A673 (cell line): ENCODE results near the gene ESRRA. TPM values are rescaled to one million over a fixed set of nuclear protein-coding genes. Genes with fewer than 3 reads are reported as not detected.

Experiments used
- BruUV-seq: library from RNA; stranded (reverse); fragments of 400-500 nt; replicated peaks from 2 replicates; lab custom pipeline; 2021; lab: Mats Ljungman, UMichigan
- CTCF ChIA-PET: fragments of 300-600 bp; sonication (Branson Sonifier 250); formaldehyde crosslinking; loops from one replicate; lab custom pipeline; 2022; ENCODE audit warnings: antibody characterized with exemption; lab: Charles Lee
- POLR2A ChIA-PET: fragments of 300-600 bp; sonication (Branson Sonifier 250); formaldehyde crosslinking; loops from one replicate; lab custom pipeline; 2022; ENCODE audit warnings: antibody characterized with exemption; ENCODE audit not compliant: low non-redundant PET; lab: Charles Lee
- DNase-seq: peaks from one replicate; pipeline ENCODE4 v3.0.0-alpha.2; 2015; ENCODE audit warnings: low spot score
- H3K27ac ChIP-seq: fragments of 200-600 bp; sonication (generic); 2 replicates; pipeline ENCODE4 v1.5.1; 2016; ENCODE audit warnings: mixed run types, low read depth, mild to moderate bottlenecking, mixed read lengths, antibody characterized with exemption, low read length; ENCODE audit not compliant: poor library complexity, severe bottlenecking
- H3K27me3 ChIP-seq: fragments of 200-600 bp; sonication (generic); replicated peaks from 2 replicates; pipeline ENCODE4 v1.6.1; 2017; ENCODE audit warnings: mixed run types, low read depth, mild to moderate bottlenecking, mixed read lengths, antibody characterized with exemption, low read length; ENCODE audit not compliant: insufficient read depth, poor library complexity
- H3K36me3 ChIP-seq: fragments of 200-600 bp; sonication (generic); 2 replicates; pipeline ENCODE4 v1.6.1; 2016; ENCODE audit warnings: mixed run types, mild to moderate bottlenecking, mixed read lengths, antibody characterized with exemption, low read length; ENCODE audit not compliant: insufficient read depth, poor library complexity, severe bottlenecking
- H3K4me1 ChIP-seq: fragments of 200-600 bp; sonication (generic); 2 replicates; pipeline ENCODE4 v1.6.1; 2017; ENCODE audit warnings: mixed run types, mild to moderate bottlenecking, mixed read lengths, antibody characterized with exemption, low read length; ENCODE audit not compliant: insufficient read depth, poor library complexity, severe bottlenecking
- H3K4me3 ChIP-seq: fragments of 200-600 bp; sonication (generic); 2 replicates; pipeline ENCODE4 v1.5.1; 2016; ENCODE audit warnings: low read depth, mixed run types, mild to moderate bottlenecking, mixed read lengths, low read length; ENCODE audit not compliant: poor library complexity, severe bottlenecking
- H3K9me3 ChIP-seq: fragments of 200-600 bp; sonication (generic); 2 replicates; pipeline ENCODE4 v1.6.1; 2016; ENCODE audit warnings: mixed run types, low read depth, mild to moderate bottlenecking, mixed read lengths, antibody characterized with exemption, low read length; ENCODE audit not compliant: poor library complexity, severe bottlenecking
- CTCF ChIP-seq: fragments of 300-800, 200-600 bp; sonication (generic); conservative IDR thresholded peaks from 2 replicates; pipeline ENCODE4 v1.5.1; 2017; ENCODE audit warnings: low read depth, mild to moderate bottlenecking, antibody characterized with exemption, low read length, moderate library complexity, mixed read lengths
- EZH2 ChIP-seq: fragments of 200-600 bp; sonication (generic); IDR thresholded peaks from 2 replicates; pipeline ENCODE4 v1.6.1; 2017; ENCODE audit warnings: borderline replicate concordance, low read depth, mild to moderate bottlenecking, mixed read lengths, antibody characterized with exemption, low read length; ENCODE audit not compliant: poor library complexity, severe bottlenecking
- intact Hi-C: fragments of 100-400 bp; cut with micrococcal nuclease; formaldehyde crosslinking; loops from one replicate; pipeline ENCODE4 v1.10.0; 2022; ENCODE audit not compliant: unreplicated experiment
- total RNA-seq: library from RNA; stranded (reverse); gene quantifications from 2 replicates; pipeline ENCODE4 v1.2.3, GENCODE V29; 2021

Gene ESRRA
- total RNA-seq, 1 experiment from 2014 or later, result 63.8 TPM

- Histone ChIP-seq H3K9me3 (no peaks in the 10 kb centered on the region), H3K27ac (no peak overlapping the region), H3K4me1 (peaks cover 18% of the 10 kb centered on the region), H3K27me3 (peaks cover 35% of the 10 kb centered on the region), H3K36me3 (no peaks in the 10 kb centered on the region), H3K4me3 (no peak overlapping the region)
- no peak for TF ChIP-seq EZH2
- no peak for TF ChIP-seq CTCF
- DNase-seq, result no peak
- intact Hi-C loops, result no loop called here
- CTCF ChIA-PET, result interaction anchor here (1.5 kb wide), 1 partner anchor 10 kb away, joined by 5 read pairs; no protein-coding TSS in a partner anchor
- POLR2A ChIA-PET, result no interaction called here
- no TSS peak for BruUV-seq
Observed at GRCh38 chr11:64290352-64291261, 14.7 kb upstream of the ESRRA start.

- peaks cover 12% of the 10 kb centered on the region for H3K4me1 ChIP-seq
- CTCF ChIA-PET, result interaction anchor here (1.5 kb wide), 1 partner anchor 10 kb away, joined by 5 read pairs; no protein-coding TSS in a partner anchor
- no TSS peak for BruUV-seq
Observed at GRCh38 chr11:64291262-64291751, 14.0 kb upstream of the ESRRA start, which contains the start of gene KCNK4. KCNK4 (plus strand) TSS chr11:64291302; CDS start chr11:64293019, 1,717 bp downstream.

More at GRCh38 chr11:64291262-64291751, 14.0 kb upstream of the ESRRA start, which contains the start of gene KCNK4:
- POLR2A ChIA-PET, result no interaction called here
- TF ChIP-seq EZH2, result no peak
- TF ChIP-seq CTCF, result no peak
- Histone ChIP-seq H3K9me3 (no peaks in the 10 kb centered on the region), H3K4me3 (peak within 1 kb of the TSS; percentile 46), H3K27ac (no peak within 1 kb of the TSS), H3K27me3 (peaks cover 35% of the 10 kb centered on the region), H3K36me3 (no peaks in the 10 kb centered on the region)
- no peak for DNase-seq
- intact Hi-C loops, result no loop called here
